HG03097 (cell line): ENCODE measurements around the gene MEGF10.

Source experiments
- ATAC-seq: cut with Tn5 transposase; IDR thresholded peaks from one replicate; pipeline ENCODE4 v1.9.1; 2021; ENCODE audit not compliant: unreplicated experiment, low FRiP score

The MEGF10 gene

DNA sequence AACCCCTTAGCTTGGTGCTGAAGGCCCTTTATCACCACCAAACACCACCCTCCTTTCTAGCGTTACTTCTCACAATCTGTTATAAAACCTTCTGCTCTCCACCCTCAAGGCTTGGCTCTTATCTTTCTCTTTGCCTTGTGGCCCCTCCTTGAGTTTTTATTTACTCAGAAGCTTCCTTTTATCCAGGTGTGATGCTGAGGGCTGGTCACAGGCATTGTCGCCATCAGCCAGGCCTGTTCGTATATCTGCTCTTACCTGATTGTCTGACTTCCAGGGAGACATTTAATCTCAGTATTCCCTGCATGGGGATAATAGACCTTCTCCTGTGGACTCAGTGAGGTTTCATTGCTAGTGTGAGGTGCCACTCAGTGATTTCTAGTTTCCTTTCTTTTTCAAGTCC is 34.2 kb downstream of the MEGF10 start:
- ATAC-seq = no peak

DNA sequence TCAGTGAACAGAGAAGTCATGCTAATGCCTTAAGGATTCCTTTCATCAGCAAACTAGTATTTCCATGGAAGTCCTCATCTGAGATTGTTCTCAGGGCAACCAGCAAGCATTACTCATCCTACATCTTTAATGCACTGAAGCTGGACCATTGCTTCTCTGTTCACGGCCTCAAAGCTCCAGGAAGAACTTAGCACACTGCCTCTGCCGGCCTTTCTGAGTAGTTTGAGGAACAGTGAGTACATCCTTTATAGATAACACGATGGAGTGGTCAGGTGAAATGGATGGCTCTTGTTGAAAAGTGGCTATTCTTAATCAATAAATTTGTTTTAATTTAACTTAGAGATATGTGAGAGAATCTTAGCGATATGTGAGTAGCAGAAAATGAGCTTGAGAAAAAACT is 35.8 kb downstream of the MEGF10 start:
- no peak for ATAC-seq

DNA sequence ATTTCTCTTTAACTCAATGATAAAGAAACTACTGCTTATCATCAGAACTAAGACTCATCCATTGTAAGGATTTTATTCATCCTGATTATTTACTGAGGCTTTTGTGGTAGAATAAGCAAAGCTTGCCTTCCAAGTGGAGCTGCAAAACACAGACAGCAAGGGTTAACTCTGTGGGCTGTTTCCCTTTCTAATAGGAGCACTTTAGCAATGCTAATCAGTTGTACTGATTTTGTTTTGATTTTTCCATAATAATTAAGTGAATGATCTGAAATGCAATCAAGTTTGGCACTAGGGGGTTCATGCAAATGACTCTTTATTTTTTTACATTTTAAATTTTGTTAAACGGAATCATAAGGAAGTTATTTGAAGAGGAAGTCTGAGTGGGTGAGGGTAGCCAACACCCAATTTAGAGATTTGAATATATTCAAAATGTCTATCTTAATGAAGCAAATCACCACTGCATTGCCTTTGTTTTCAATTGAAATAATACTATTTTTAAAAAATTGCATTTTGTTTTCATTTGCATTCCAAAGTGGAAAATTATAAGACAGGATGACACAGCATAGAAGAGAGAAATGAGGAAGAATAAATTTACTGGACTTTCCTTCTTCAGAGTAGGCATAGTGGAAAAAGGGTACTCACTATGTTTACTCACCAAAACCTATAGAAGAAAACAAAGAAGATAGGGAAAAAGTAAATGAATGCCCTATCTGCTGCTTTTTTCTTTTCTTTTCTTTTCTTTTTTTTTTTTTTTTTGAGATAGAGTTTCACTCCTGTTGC is 36.6 kb downstream of the MEGF10 start:
- ATAC-seq = no peak

DNA sequence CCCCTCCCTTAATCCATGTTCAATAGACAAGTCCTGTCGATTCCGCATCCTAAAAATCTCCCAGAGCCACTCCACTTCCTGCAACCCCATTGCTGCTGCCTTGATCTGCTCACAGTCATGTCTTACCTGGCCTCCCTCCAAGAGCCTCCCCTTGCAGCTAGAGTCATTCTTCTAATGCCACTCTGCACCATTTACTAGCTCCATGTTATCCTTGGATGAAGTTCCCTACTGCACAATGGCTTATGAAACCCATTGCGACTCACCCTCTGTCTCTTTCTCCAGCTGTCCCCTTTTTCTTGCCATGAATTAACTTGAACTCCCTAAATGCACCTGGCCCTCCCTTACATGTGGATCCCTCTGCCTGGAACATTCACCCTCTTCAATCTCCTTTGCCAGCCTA is 39.5 kb downstream of the MEGF10 start:
- ATAC-seq = no peak

DNA sequence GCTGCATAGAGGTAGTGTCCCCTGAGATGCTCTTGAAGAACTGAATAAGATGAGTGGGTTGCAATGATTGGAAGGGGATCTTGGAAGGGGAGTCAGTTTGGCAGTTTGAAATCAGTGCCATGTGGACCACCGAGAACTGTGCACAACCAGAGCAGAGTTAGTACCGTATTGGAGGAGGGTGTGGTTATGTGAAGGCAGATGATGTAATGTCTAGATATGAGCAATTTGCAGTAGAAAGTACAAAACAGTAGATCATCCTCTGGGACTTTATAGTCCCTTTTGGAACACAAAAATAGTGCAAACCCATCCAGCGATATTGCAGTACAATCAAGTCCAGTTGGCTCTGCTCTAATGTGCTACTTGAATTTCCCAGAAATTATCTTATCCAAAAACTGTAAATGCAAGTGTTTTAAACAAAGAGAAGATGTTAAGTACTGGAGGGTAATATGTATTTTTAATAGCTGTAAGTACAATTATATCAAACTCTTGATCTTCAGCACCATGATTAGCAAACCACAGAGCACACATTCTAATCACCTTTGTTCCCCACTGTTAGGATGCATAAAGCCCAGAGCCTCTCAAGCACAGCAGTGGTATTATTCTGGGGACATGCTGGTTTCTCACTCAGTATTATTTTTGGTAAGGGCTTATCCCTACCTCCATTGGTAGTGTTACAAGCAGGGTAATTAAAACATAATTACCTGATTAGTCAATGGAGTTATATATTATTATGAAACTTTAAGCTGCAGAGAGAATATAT is 41.5 kb downstream of the MEGF10 start:
- ATAC-seq = no peak

DNA sequence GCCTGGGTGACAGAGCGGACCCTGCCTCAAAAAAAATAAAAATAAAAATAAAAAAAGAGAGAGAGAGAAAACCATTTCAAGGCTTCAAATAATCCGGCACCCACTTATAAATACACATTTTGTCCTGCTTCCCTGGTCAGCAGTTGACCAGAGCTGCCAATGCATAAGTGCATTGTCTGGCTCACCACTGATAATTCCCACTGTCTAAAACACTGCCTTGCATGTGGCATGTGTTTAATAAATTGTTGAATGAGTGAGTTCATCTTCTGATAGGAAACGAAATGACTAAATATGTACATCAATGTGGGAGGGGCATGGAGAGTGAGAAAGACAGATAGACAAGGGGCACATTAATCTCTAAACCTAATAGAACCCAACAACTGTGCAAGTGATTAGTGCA is 42.9 kb downstream of the MEGF10 start:
- ATAC-seq = no peak

DNA sequence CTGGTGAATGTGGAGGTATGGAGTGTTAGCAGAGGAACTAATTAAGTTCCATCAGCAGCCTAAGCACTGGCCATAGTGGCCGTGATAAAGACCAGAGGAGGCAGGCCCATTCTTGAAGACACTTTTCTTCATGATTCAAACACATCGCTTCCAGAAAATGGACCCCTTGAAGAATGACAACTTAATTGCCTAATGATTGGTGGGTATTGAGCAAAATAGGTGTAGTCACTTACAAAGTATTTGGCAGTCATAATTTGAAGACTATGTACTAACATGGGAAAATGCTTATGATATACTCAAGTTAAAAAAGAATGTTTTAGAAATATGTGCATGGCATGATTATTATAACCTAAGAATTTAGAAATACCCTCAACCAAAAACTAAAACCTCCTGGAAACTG is 44.8 kb downstream of the MEGF10 start:
- no peak for ATAC-seq

DNA sequence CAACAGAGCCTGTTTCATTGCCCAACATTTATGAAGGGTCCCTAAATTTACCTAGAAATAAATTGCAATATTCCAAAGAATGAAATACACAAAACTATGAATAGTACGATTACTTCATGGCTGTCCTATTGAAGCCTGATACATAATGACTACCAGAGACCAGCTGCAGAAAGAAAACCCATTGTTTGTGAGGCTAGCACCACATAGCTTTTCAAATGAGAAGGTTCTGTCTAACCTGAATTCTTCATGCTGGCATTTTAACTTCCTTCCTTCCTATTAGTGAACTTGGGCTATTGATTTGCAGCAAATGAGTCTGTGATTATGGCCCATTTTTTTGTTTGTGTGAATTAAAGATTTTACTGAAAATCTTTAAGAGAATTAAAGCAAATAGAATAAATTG is 47.3 kb downstream of the MEGF10 start:
- no peak for ATAC-seq

DNA sequence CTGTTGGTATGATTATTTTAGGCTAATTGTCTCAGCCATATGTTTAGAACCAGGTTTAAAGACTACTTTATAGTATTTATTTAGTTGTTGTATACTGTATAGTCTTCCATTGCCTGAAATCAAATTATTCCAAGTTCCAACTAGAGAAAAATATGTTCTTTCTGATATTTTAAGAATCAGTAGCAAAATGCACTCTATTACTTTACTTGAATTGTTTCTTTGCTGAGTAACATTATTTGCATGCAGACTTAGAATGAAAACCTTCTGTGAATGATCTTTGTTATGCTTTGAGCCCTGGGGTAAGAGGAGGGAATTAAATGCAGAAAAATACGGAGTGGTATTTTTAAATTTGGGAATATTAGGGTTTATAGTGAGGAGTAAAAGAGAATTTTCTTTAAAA is 47.9 kb downstream of the MEGF10 start:
- ATAC-seq = no peak

DNA sequence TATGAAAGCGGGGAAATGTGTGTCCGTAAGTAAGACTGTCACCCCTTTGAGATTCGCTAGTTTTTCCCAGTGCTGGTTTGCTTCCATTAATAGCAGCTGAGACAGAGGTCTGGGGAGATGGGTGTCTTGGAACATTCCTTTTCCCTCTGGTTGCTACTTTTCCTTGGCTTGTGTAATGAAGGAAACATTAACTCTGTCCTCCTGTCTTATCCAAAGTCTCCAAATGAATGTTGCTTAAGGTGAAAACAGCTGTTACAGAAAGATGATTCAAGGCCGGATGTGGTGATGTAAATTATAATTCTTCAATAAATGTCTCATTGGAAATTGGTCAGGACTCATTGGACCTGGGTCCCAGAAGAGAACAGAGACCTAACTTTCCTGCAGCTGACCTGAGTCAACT is 50.0 kb downstream of the MEGF10 start:
- ATAC-seq = no peak

DNA sequence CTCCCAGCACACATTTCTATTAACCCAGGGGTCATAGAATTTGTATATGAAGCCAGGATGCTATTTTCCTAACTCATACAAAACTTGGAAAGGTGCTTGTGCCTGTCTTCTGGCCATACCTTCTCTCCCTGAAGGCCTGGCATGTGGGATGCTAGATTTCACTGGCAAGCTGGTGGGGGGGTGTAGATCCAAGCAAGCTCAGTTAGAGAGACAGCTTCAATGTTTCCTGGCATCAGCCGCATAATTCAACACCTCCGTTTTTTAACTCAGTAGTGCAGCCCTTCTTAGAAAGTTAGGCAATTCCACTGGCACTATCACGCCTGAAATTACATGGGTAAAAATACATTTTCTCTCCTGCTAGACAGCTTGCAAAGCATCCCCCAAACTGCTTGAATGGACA is 51.8 kb downstream of the MEGF10 start:
- ATAC-seq = no peak

DNA sequence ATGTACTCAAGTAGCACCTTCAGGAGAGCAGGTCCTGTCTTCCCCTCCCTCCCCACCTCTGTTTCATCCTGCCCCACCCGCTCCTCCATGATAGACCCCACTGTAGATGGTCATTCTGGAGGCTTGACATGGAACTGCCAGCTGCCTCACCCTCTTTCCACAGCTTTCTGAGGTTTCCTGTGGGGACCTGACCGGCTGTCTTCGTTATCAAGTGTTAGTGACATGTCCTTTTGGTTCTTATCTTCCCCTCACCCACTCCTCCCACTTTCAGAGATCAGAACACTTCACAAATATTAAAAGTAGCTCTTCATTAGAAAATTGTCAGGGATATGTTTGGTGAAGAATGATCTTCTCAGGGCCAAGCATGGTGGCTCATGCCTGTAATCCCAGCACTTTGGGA is 52.7 kb downstream of the MEGF10 start:
- no peak for ATAC-seq

DNA sequence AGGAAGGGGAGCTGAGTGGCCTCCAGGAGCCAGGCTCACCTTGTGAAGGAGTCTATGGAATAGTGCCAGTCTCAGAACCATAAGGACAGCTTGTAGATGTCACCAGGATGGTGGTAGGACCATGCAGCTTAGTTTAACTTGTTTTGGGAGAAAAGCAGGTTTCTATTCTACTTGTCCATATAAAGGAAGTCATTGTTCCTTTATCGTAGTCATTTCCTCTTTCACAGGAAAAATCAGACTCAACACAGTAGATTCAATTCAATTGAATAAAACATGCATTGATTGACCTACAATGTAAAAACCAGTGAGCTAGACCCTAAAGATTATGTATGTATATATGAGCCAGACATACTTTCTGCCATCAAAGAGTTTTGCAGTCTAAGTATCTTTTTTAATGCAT is 53.3 kb downstream of the MEGF10 start:
- ATAC-seq = no peak

DNA sequence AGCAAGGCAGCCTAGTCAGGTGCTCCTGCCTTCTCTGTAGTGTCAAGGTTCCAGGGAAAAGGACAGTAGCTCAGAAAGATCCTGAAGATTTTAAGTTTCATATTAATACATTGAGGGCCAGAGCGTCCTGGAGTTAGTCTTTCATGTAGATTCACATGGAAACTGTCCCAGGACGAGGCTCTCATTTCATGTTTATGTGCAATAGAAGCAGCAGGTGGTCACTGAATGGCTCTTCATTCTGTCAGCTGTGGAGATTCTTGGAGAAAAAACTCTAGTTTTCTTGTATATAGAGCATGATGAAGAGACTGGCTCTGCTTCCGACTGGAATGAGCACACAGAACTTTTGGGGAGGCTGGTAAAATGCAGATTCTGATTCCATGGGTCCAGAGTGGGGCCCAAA is 54.3 kb downstream of the MEGF10 start:
- no peak for ATAC-seq

DNA sequence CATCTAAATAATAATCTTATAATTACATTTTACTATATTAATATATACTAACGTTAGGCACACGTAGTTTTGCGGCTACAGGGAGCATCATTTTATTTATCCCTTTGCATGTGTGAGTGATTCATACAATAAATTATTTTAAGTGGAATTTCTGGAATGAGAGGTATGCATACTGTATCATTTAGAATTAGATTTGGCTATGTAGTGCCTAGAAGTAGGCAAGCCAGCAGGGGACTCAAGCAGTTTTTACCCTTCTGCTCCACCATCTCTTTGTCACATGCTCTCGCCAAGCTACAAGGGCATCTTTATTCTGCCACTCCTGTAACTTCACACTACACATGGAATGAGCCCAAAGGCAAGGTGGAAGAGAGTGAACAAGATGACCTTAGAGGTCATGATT is 60.8 kb downstream of the MEGF10 start:
- ATAC-seq = no peak

DNA sequence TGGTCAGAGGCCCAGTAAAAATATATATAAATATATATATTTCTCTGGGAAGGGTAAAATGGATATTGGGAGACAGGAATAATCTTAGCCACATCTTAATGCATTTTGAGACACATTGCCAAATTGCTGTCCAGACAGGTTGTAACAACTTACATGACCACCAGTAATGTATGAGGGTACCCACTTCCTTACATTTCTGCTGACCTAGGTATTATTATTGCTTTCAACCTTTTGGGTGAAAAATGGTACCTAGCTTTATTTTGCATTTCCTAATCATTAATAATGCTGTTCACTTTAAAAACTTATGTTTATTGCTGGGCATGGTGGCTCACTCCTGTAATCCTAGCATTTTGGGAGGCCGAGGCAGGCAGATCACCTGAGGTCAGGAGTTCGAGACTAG is 61.5 kb downstream of the MEGF10 start:
- ATAC-seq = no peak

DNA sequence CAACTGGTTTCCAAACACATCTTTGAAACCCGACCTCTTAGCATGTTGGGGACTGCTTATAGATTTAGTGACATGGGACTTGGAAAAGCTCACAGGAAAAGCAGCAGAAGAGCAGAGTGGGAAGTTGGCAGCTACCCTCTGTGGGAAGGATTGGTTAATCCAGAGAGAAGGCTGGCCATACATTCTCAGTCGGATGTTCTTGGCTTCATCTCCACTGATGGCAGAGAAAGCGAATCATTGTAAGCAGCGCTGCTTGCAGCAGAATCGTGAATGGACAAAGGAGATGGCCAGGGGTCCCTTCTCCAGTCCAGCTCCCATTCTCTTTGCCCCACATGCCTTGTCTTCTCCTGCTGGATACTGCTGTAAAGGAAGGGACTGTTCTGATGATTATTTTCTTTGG is 62.7 kb downstream of the MEGF10 start:
- ATAC-seq = no peak

DNA sequence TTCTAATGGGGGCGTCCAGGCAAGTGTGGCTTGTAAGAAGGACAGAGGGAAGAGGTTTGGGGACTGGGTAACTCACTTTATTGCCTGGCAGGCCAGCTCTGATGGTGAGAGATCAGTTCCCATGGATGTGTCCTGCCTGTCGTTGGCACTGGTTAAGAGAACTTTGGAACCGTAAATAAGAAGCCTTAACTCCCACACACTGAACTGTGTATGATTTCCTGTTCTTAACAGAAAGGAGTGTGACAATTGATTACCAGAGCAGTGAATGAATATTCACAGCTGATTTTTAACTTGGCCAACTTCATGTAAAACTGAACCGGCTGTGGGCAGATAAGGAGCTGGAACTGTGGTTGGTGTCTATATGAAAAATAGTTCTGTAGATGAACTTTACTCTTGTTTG is 63.2 kb downstream of the MEGF10 start:
- no peak for ATAC-seq

DNA sequence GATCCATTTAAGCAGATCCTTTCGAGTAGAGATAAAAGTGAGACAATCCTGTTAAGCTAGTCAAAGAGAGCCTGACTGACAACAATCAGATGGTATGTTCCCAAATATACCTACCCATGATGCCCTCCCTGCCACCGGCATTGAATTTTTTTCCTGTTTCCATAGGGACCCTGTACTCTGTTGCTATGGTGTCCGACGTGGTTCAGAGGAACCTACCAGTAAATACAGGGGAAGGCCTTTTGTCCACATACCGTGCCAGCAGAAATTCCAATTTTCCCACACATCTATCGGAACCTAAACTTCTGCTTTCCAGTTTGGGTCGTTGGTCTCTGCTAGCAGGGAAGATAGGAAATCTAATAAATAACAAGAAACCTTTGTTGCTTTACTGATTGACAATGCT is 64.7 kb downstream of the MEGF10 start:
- no peak for ATAC-seq

DNA sequence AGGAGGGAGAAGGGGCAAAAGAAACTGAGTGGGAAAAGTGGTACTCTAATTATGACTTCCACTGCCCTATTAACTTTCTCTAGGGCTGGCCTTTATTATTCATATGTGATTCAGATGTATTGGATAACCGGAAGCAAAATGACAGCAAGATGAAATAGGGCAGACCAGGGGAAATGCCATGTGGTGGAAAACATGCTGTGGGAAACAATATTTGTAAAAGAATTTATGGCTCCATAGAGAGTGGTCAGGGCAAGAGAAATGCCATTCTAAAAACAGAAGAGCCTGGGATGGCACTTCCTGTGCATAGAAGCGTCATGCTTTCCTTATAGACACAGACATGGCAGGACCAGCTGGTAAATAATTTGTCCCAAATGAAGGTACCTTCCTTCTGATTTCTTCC is 67.7 kb downstream of the MEGF10 start:
- no peak for ATAC-seq

DNA sequence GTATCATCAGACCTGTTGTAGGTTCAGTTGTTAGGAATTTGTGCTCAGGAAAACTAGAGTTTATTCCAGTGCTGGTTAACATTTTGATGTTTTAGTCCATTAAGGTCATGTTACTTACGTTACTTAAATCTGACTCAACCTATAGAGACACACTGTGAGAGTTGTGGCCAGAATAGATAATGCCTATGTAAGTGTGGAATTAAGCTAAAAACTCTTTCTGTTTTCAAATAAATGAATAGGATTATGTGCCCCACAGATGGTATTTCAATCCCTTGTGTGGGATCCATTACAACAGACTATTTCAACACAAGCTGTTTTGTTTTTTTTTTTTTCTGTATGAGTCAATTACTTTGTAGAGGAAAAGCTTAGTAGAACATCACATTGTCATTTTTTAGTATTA is 68.1 kb downstream of the MEGF10 start:
- ATAC-seq = no peak

DNA sequence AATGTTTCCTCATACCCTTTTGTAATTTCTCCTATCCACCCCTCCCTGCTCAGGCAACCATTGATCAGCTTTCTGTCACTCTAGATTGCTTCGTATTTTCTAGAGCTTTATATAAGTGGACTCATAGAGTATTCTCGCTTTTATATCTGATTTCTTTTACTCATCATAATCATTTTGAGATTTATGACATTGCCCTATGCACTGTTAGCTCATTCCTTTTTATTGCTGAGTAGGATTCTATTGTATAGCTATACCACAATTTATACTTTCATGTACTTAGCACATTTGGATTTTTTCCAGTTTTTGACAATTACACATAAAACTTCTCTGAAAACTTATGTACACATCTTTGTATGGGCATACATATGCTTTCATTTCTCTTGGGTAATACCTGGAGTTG is 68.9 kb downstream of the MEGF10 start:
- no peak for ATAC-seq
